PC-9 (cell line): ENCODE results near the gene ZNF516.

Experiments used
- CTCF ChIP-seq: fragments of 200-600 bp; sonication (generic); conservative IDR thresholded peaks from 2 replicates; pipeline ENCODE4 v1.6.1; 2017; ENCODE audit warnings: mixed run types, antibody characterized with exemption, mild to moderate bottlenecking, moderate library complexity
- EZH2 ChIP-seq: fragments of 200-600 bp; sonication (generic); IDR thresholded peaks from 2 replicates; pipeline ENCODE4 v1.8.0; 2017; ENCODE audit warnings: antibody characterized with exemption, low read depth

GRCh38 chr18:76524477-76524876 is 29.4 kb upstream of the ZNF516 start:
- no peak for TF ChIP-seq CTCF
- TF ChIP-seq EZH2: no peak
